H1 (cell line): ENCODE measurements around the gene BRK1. TPM values are rescaled to one million over a fixed set of nuclear protein-coding genes. Genes with fewer than 3 reads are reported as not detected.

Experiments used
- ASH2L ChIP-seq: fragments of 200-600, 300-600 bp; sonication (generic); IDR thresholded peaks from one replicate; pipeline ENCODE4 v1.7.1; 2017; ENCODE audit warnings: low read length
- CHD1 ChIP-seq: IDR thresholded peaks from 2 replicates; pipeline ENCODE4 v1.6.1; 2012; ENCODE audit warnings: low read depth, low read length, improper control_type of control experiment
- CHD7 ChIP-seq: fragments of 300-600 bp; sonication (generic); IDR thresholded peaks from 2 replicates; pipeline ENCODE4 v1.7.1; 2012; ENCODE audit warnings: low read length, moderate library complexity, mild to moderate bottlenecking, inconsistent platforms; ENCODE audit not compliant: insufficient replicate concordance
- CTCF ChIP-seq, 3 experiments: IDR thresholded peaks; 1 replicate in 2 of 3; 2 replicates in 1 of 3; pipeline versions ENCODE4 v1.5.1 to v1.6.1; 2011; ENCODE audit warnings: low read length in 3 of 3, mild to moderate bottlenecking in 3 of 3, inconsistent platforms in 2 of 3, low read depth in 1 of 3, moderate library complexity in 1 of 3; ENCODE audit not compliant: insufficient read depth in 1 of 3; ENCODE audit errors: control extremely low read depth in 1 of 3
- SIN3A ChIP-seq, 2 experiments: IDR thresholded peaks in 1 of 2; conservative IDR thresholded peaks in 1 of 2; 2 replicates each; pipeline ENCODE4 v1.6.1; 2011 to 2012; ENCODE audit warnings: low read length in 2 of 2, improper control_type of control experiment in 1 of 2, low read depth in 1 of 2, mild to moderate bottlenecking in 1 of 2
- polyA plus RNA-seq, 7 experiments: library from polyadenylated mRNA; depleted of rRNA in 3 of 7; stranded (reverse) in 5 of 7; unstranded in 2 of 7; fragments of >200 nt in 5 of 7; fragments of 200-250 nt in 2 of 7; gene quantifications; 1 replicate in 5 of 7; 2 replicates in 1 of 7; 4 replicates in 1 of 7; pipeline versions ENCODE4 v1.2.1 to v1.2.3, GENCODE V29; 2011 to 2013; ENCODE audit warnings: missing spikeins in 2 of 7, mixed read lengths in 2 of 7
- total RNA-seq: library from RNA; stranded (reverse); fragmentation: NEBNext Ultra II Directional; extraction: Animal tissue kit (Norgen Biotek cat#: 25700); gene quantifications from 2 replicates; pipeline ENCODE4 v1.2.1, GENCODE V29; 2021

Gene BRK1
- total and polyA plus RNA-seq, 2 of the 8 experiments (the other 6 are each of a cell fraction or from before 2014, with no cell fraction given) = 137 to 164 TPM

DNA sequence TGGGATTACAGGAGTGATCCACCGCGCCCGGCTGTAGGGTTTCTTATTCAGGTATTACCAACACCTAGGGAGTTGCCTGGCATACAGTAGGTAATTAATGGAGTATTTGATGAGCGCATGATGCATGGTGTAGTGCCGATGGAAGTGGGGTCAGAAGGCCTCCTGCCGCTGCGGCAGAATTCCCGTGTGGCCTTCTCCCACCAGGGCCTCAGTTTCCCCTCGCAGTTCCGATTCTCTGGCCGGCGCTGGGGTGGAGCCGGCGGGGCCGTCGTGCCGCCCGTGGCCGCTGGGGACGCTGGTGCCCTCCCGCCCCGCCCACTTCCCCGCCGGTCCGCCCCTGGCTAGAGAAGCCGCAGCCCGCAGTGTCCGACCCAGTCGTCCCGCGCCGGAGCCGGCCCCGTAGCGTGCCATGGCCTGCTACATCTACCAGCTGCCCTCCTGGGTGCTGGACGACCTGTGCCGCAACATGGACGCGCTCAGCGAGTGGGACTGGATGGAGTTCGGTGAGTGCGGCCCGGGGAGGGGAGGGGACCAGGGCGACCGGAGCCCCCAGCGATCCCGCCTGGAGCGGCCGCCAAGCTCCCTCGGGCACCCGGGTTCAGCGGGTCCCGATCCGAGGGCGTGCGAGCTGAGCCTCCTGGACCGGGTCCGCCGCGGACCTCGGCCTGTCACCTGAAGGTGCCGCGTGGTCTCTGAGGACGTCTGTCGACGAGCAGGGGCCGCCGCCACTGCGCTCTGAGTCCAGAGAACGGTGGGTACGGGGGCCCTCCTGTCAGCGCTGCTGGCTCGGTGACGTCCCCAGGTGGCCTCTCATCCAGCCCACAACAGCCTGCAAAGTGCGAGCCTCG lies 49.3 kb downstream of the BRK1 start, which contains the start of gene IRAK2 (continued):
- TF ChIP-seq CHD7 (no peak), SIN3A (conservative IDR thresholded peaks at IDR 0.05 in 1 of 2, IDR thresholded peaks at IDR 0.05 in 1 of 2; ENCODE audit: low read depth in 1 of 2, low read length in 2 of 2) (peak in 1 of 2 experiments; percentile 62; a peak in 1 of 4 replicates), ASH2L (peak; percentile 68), CTCF (IDR thresholded peaks at IDR 0.05; ENCODE audit: control extremely low read depth in 1 of 3, insufficient read depth in 1 of 3, low read depth in 1 of 3, low read length in 3 of 3) (peak; percentile 56 to 93 (median 75)), CHD1 (no peak)
